OCI-LY1 (cell line): ENCODE results near the gene DSTYK.

Experiments used
- H2AFZ ChIP-seq: fragments of 200-600 bp; sonication (generic), shearing (Covaris generic); 2 replicates; pipeline ENCODE4 v1.6.0; 2014; ENCODE audit warnings: antibody characterized with exemption, mild to moderate bottlenecking, low read length
- H3F3A ChIP-seq: fragments of 200-600 bp; sonication (generic), shearing (Covaris generic); 2 replicates; pipeline ENCODE4 v1.6.0; 2014; ENCODE audit warnings: mild to moderate bottlenecking, antibody characterized with exemption, low read length, moderate library complexity; ENCODE audit not compliant: insufficient read depth
- H3K27ac ChIP-seq: fragments of 200-600 bp; sonication (generic); 2 replicates; pipeline ENCODE4 v1.5.1; 2014; ENCODE audit warnings: low read length, mixed run types, mild to moderate bottlenecking, low read depth; ENCODE audit not compliant: poor library complexity, severe bottlenecking
- H3K27me3 ChIP-seq: fragments of 200-600 bp; sonication (generic); 2 replicates; pipeline ENCODE4 v1.6.0; 2014; ENCODE audit warnings: antibody characterized with exemption, mild to moderate bottlenecking, low read length, moderate library complexity; ENCODE audit not compliant: insufficient read depth
- H3K36me3 ChIP-seq: fragments of 200-600 bp; sonication (generic); 2 replicates; pipeline ENCODE4 v1.6.1; 2014; ENCODE audit warnings: mild to moderate bottlenecking, antibody characterized with exemption, low read length, moderate library complexity, mixed read lengths; ENCODE audit not compliant: insufficient read depth
- H3K4me1 ChIP-seq: fragments of 200-600 bp; sonication (generic); 2 replicates; pipeline ENCODE4 v1.5.1; 2014; ENCODE audit warnings: mild to moderate bottlenecking, low read length, moderate library complexity; ENCODE audit not compliant: insufficient read depth, severe bottlenecking
- H3K4me2 ChIP-seq: fragments of 200-600 bp; sonication (generic), shearing (Covaris generic); 2 replicates; pipeline ENCODE4 v1.6.1; 2014; ENCODE audit warnings: low read length
- H3K4me3 ChIP-seq: fragments of 200-600 bp; sonication (generic); 2 replicates; pipeline ENCODE4 v1.5.1; 2014; ENCODE audit warnings: low read length, low read depth, mild to moderate bottlenecking, mixed read lengths; ENCODE audit not compliant: poor library complexity, severe bottlenecking
- H3K79me2 ChIP-seq: fragments of 200-600 bp; shearing (Covaris generic); 2 replicates; pipeline ENCODE4 v1.6.1; 2016; ENCODE audit warnings: mixed run types, low read length, mixed read lengths; ENCODE audit not compliant: insufficient read depth
- H3K9ac ChIP-seq: fragments of 200-600 bp; sonication (generic), shearing (Covaris generic); 2 replicates; pipeline ENCODE4 v1.6.1; 2014; ENCODE audit warnings: mild to moderate bottlenecking, low read length, mixed read lengths
- H3K9me2 ChIP-seq: fragments of 200-600 bp; sonication (generic), shearing (Covaris generic); 2 replicates; pipeline ENCODE4 v1.6.1; 2014; ENCODE audit warnings: low read depth, mild to moderate bottlenecking, low read length, mixed read lengths
- H3K9me3 ChIP-seq: fragments of 200-600 bp; shearing (Covaris generic); 2 replicates; pipeline ENCODE4 v1.6.1; 2014; ENCODE audit warnings: low read length, mixed read lengths
- H4K20me1 ChIP-seq: fragments of 200-600 bp; sonication (generic), shearing (Covaris generic); 2 replicates; pipeline ENCODE4 v1.6.0; 2016; ENCODE audit warnings: mild to moderate bottlenecking, low read length; ENCODE audit not compliant: insufficient read depth
- EZH2 ChIP-seq: fragments of 200-600 bp; sonication (generic), shearing (Covaris generic); IDR thresholded peaks from 2 replicates; pipeline ENCODE4 v1.8.0; 2017; ENCODE audit warnings: borderline replicate concordance, mixed run types, mild to moderate bottlenecking, antibody characterized with exemption, low read length, moderate library complexity, mixed read lengths
- TF ChIP-seq, protein P1 (sequence below): fragments of 200-600 bp; sonication (generic), shearing (Covaris generic); IDR thresholded peaks from 2 replicates; pipeline ENCODE4 v1.5.1; 2017; ENCODE audit warnings: mild to moderate bottlenecking, antibody characterized with exemption, low read length, moderate library complexity, mixed read lengths

DSTYK gene

DNA sequence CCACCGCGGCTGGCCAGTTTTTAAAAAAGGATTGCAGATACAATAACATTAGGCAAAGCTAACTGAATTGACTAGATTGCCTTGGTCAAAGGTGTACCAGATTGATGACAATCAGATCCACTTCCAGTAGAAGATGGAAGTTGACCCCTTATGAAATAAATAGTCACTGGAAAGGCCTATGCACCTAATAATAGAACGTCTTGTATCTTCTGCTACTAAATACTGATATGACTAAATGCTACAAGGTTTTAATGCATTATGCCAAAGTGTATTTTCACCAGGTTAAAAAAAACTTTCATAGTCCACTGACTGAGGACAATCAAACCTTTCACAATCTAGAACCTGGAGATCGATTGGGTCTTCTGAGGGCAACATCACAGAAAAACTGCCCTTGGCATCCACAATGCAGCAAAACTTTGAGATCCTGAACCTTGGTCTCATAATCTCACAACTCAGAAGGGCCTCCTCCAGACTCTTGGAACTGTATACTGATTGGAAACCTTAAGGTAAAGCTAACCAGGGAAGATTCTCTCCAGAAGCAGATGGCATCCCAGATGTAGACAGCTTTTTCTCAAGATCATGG lies 82.0 kb downstream of the DSTYK start:
- Histone ChIP-seq H3K4me1 (peaks cover 7% of the 10 kb centered on the region), H3K27me3 (0 out of 2 replicates have a peak, but pooled peaks cover 5% of the 10 kb centered on the region), H3K27ac (no peak overlapping the region), H4K20me1 (no peaks in the 10 kb centered on the region), H3K4me2 (no peak overlapping the region), H3K36me3 (no peaks in the 10 kb centered on the region), H3K9ac (no peak overlapping the region), H2AFZ (no peak overlapping the region), H3K9me2 (no peaks in the 10 kb centered on the region), H3K9me3 (no peaks in the 10 kb centered on the region), H3K79me2 (no peaks in the 10 kb centered on the region), H3K4me3 (no peak overlapping the region), H3F3A (no peaks in the 10 kb centered on the region)
- TF ChIP-seq, protein P1, sequence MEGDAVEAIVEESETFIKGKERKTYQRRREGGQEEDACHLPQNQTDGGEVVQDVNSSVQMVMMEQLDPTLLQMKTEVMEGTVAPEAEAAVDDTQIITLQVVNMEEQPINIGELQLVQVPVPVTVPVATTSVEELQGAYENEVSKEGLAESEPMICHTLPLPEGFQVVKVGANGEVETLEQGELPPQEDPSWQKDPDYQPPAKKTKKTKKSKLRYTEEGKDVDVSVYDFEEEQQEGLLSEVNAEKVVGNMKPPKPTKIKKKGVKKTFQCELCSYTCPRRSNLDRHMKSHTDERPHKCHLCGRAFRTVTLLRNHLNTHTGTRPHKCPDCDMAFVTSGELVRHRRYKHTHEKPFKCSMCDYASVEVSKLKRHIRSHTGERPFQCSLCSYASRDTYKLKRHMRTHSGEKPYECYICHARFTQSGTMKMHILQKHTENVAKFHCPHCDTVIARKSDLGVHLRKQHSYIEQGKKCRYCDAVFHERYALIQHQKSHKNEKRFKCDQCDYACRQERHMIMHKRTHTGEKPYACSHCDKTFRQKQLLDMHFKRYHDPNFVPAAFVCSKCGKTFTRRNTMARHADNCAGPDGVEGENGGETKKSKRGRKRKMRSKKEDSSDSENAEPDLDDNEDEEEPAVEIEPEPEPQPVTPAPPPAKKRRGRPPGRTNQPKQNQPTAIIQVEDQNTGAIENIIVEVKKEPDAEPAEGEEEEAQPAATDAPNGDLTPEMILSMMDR: no peak
- TF ChIP-seq EZH2: no peak

DNA sequence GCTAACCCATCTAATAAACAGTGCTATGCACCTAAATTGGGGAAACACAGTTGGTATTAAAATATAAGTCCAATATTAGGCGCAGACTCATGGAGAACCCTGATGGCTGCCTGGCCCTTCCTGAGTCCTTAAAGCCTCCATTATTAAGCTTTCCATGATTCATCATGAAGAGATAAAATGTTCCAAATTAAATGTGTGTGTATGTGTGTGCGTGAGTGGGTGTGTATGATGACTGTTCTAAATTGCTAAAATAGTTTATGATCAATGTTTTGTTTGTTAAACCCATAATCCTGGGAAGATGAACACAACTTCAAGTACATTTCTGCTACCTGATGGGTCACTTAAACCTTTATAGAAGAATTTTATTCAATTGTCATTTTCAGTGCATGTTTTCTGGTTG lies 83.5 kb downstream of the DSTYK start:
- no peaks in the 10 kb centered on the region for H3K9me3 ChIP-seq
- no peak overlapping the region for H3K27ac ChIP-seq
- no peak for TF ChIP-seq EZH2
- TF ChIP-seq, protein P1: no peak
- H3K9me2 ChIP-seq: no peaks in the 10 kb centered on the region
- H3K4me1 ChIP-seq: peaks cover 11% of the 10 kb centered on the region
- H3K4me2 ChIP-seq: no peak overlapping the region
- H3K36me3 ChIP-seq: no peaks in the 10 kb centered on the region
- no peak overlapping the region for H3K9ac ChIP-seq
- H2AFZ ChIP-seq: no peak overlapping the region
- H4K20me1 ChIP-seq: no peaks in the 10 kb centered on the region
- H3F3A ChIP-seq: no peaks in the 10 kb centered on the region
- no peak overlapping the region for H3K4me3 ChIP-seq
- H3K27me3 ChIP-seq: 0 out of 2 replicates have a peak, but pooled peaks cover 5% of the 10 kb centered on the region
- no peaks in the 10 kb centered on the region for H3K79me2 ChIP-seq

GRCh38 chr1:205127646-205128045 lies 83.9 kb downstream of the DSTYK start:
- Histone ChIP-seq H3K27ac (no peak overlapping the region), H3K4me3 (no peak overlapping the region), H3K4me2 (no peak overlapping the region), H3K9me2 (no peaks in the 10 kb centered on the region), H3K9me3 (no peaks in the 10 kb centered on the region), H3K4me1 (peaks cover 15% of the 10 kb centered on the region), H3K36me3 (no peaks in the 10 kb centered on the region), H3K9ac (no peak overlapping the region), H3K27me3 (0 out of 2 replicates have a peak, but pooled peaks cover 5% of the 10 kb centered on the region), H2AFZ (no peak overlapping the region), H4K20me1 (no peaks in the 10 kb centered on the region), H3K79me2 (no peaks in the 10 kb centered on the region), H3F3A (no peaks in the 10 kb centered on the region)
- TF ChIP-seq, protein P1: no peak
- TF ChIP-seq EZH2: no peak
